Neutrophil (primary cell): ENCODE measurements around the gene SPG7.
"Not testable (repeated sequence)": the region's sequence is repeated elsewhere in the genome, so short reads cannot be mapped to it uniquely, and the experiment has no call there.

Experiments used
- H3K27ac ChIP-seq: fragments of 200-600 bp; sonication (generic); 2 replicates; pipeline ENCODE4 v1.5.1; 2016; ENCODE audit warnings: mild to moderate bottlenecking, moderate library complexity
- H3K27me3 ChIP-seq: fragments of 200-600 bp; sonication (generic); 2 replicates; pipeline ENCODE4 v1.6.0; 2016; ENCODE audit warnings: mild to moderate bottlenecking
- H3K36me3 ChIP-seq: fragments of 200-600 bp; sonication (generic); 2 replicates; pipeline ENCODE4 v1.5.1; 2017
- H3K4me1 ChIP-seq, 2 experiments: fragments of 200-600 bp in 1 of 2; sonication (generic) in 1 of 2; 1 replicate in 1 of 2; 2 replicates in 1 of 2; pipeline versions ENCODE4 v1.5.1 to v1.6.1; 2013 to 2016; ENCODE audit warnings: low read depth in 1 of 2, low read length in 1 of 2, mild to moderate bottlenecking in 1 of 2, moderate library complexity in 1 of 2; ENCODE audit not compliant: control insufficient read depth in 1 of 2, insufficient read depth in 1 of 2
- H3K4me3 ChIP-seq, 2 experiments: fragments of 200-600 bp in 1 of 2; sonication (generic) in 1 of 2; 1 replicate in 1 of 2; 2 replicates in 1 of 2; pipeline ENCODE4 v1.5.1; 2013 to 2016; ENCODE audit warnings: low read depth in 1 of 2, low read length in 1 of 2, mild to moderate bottlenecking in 1 of 2, moderate library complexity in 1 of 2
- H3K9me3 ChIP-seq: fragments of 200-600 bp; sonication (generic); 2 replicates; pipeline ENCODE4 v1.5.1; 2016
- CTCF ChIP-seq: fragments of 200-600 bp; sonication (generic); IDR thresholded peaks from 2 replicates; pipeline ENCODE4 v1.5.1; 2016; ENCODE audit warnings: antibody characterized with exemption

The SPG7 gene

GRCh38 chr16:89584768-89585549 lies 76.8 kb downstream of the SPG7 start:
- no peaks in the 10 kb centered on the region for H3K36me3 ChIP-seq
- no peak overlapping the region for H3K4me3 ChIP-seq
- TF ChIP-seq CTCF = no peak
- H3K27ac ChIP-seq = no peak overlapping the region
- no peaks in the 10 kb centered on the region for H3K9me3 ChIP-seq
- no peaks in the 10 kb centered on the region for H3K4me1 ChIP-seq
- no peaks in the 10 kb centered on the region for H3K27me3 ChIP-seq

- TF ChIP-seq CTCF = no peak
- Histone ChIP-seq H3K4me1 (no peaks in the 10 kb centered on the region), H3K36me3 (no peaks in the 10 kb centered on the region), H3K4me3 (no peak overlapping the region), H3K9me3 (no peaks in the 10 kb centered on the region), H3K27ac (no peak overlapping the region), H3K27me3 (no peaks in the 10 kb centered on the region)
Observed at GRCh38 chr16:89586218-89586617, 78.0 kb downstream of the SPG7 start.

- no peaks in the 10 kb centered on the region for H3K4me1 ChIP-seq
- no peaks in the 10 kb centered on the region for H3K9me3 ChIP-seq
- H3K27me3 ChIP-seq = no peaks in the 10 kb centered on the region
- TF ChIP-seq CTCF = no peak
- no peaks in the 10 kb centered on the region for H3K36me3 ChIP-seq
- no peak overlapping the region for H3K27ac ChIP-seq
- no peak overlapping the region for H3K4me3 ChIP-seq
Observed at GRCh38 chr16:89586853-89587252, 78.7 kb downstream of the SPG7 start.

- not testable (repeated sequence) for H3K9me3 ChIP-seq, H3K4me1 ChIP-seq, H3K27me3 ChIP-seq, H3K4me3 ChIP-seq, H3K27ac ChIP-seq, H3K36me3 ChIP-seq
Observed at GRCh38 chr16:89587676-89588075, 79.5 kb downstream of the SPG7 start.

- no peak for TF ChIP-seq CTCF
- no peak overlapping the region for H3K27ac ChIP-seq
- no peak overlapping the region for H3K4me3 ChIP-seq
- no peaks in the 10 kb centered on the region for H3K4me1 ChIP-seq
- no peaks in the 10 kb centered on the region for H3K9me3 ChIP-seq
- H3K36me3 ChIP-seq = no peaks in the 10 kb centered on the region
- no peaks in the 10 kb centered on the region for H3K27me3 ChIP-seq
Observed at GRCh38 chr16:89588413-89589109, 80.4 kb downstream of the SPG7 start.

- H3K4me3 ChIP-seq = no peak overlapping the region
- no peak for TF ChIP-seq CTCF
Observed at GRCh38 chr16:89589241-89589926, 81.2 kb downstream of the SPG7 start.

More at GRCh38 chr16:89589241-89589926, 81.2 kb downstream of the SPG7 start:
- Histone ChIP-seq H3K27me3 (no peaks in the 10 kb centered on the region), H3K4me1 (no peaks in the 10 kb centered on the region), H3K27ac (no peak overlapping the region), H3K9me3 (no peaks in the 10 kb centered on the region), H3K36me3 (no peaks in the 10 kb centered on the region)
